AG20443 (cell line): ENCODE results near the gene CCDC78.
"Not testable (repeated sequence)": the region's sequence is repeated elsewhere in the genome, so short reads cannot be mapped to it uniquely, and the experiment has no call there.

Source experiments
- DNase-seq: peaks from one replicate; pipeline ENCODE4 v3.0.0; 2012; ENCODE audit warnings: low spot score, mixed read lengths

Gene CCDC78

DNA sequence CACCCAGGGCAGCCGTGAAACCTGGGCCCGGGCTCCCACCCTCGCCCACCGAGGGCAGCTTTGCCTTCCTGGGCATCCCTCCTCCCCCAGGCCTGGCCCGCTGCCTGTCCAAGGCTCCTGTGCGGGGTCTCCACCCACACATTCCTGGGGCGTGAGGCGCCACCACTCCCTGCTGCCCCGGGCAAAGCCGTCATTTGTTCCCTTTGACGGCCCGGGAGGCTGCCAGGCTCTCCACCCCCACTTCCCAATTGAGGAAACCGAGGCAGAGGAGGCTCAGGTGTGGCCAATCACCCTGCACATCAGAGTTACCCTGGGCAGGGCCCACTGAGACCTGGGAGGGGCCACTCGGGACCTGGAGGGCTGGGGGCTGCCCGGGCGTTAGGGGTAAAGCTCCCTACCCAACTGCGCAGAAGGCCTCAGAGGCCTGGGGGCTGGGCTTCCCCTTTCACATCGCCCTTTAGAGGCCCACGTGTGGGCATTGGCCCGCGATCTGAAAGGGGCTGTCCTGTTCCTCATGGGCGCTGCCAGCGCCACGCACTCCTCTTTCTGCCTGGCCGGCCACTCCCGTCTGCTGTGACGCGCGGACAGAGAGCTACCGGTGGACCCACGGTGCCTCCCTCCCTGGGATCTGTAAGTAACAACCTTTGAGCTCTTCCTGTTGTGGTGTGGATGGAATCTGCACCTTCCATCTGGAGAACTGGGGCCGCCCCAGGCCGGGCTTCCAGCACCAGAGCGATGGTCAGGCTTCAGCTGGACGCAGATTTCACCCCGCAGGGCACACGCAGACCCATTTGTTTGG lies 34.5 kb upstream of the CCDC78 start, which contains the start of gene MSLN:
MSLN (plus strand) TSS at position 190 of the 799 bp plus-strand sequence. CDS start 1,947 bp downstream, outside the sequence.
- DNase-seq = peak; percentile 59

GRCh38 chr16:760065-760464 lies 33.8 kb upstream of the CCDC78 start:
- DNase-seq = no peak

- DNase-seq = no peak
Measured at GRCh38 chr16:759110-759910, 33.1 kb upstream of the CCDC78 start.

DNA sequence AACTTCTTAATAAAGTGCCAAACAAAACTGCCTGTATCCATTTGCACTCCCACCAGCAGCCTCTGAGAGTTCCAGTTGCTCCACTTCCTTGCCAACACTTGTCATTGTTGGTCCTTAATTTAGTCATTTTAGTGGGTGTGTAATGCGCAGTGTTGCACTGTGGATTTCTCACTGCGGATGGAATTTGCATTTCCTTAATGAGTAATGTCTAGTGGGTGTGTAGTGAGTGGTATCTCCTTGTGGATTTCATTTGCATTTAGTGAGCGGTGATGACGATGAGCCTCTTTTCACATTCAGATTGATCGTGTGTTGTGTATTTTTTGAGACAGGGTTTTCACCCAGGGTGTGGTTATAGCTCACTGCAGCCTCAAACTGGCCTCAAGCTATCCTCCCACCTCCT lies 30.2 kb upstream of the CCDC78 start:
- no peak for DNase-seq

DNA sequence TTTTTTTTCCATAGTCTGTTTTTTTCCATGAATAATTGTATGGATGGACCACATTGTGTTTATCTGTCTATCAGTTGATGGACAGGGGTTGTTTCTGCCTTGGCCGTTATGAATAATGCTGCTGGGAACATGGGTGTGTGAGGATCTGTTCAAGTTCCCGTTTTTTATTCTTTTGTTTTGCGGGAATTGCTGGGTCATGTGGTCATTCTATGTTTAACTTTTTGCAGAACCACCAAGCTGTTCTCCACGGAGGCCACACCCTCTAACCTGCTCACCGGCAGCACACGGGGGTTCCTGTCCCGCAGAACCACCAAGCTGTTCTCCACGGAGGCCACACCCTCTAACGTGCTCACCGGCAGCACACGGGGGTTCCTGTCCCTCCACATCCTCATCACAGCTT lies 28.4 kb upstream of the CCDC78 start:
- no peak for DNase-seq

DNA sequence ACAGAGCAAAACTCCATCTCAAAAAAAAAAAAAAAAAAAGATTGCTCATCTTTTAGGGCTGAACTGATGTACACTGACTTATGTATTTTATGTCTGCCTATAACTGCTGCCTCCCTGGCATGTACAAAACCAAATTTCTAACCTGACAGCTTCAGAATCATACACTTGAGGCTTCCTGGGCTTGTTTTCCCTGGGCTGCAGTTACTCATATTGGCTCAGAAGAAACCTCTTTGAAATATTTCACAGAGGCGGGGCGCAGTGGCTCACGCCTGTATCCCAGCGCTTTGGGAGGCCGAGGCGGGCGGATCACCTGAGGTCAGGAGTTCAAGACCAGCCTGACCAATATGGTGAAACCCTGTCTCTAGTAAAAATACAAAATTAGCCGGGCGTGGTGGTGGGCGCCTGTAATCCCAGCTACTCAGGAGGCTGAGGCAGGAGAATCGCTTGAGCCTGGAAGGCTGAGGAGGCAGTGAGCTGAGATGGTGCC lies 27.9 kb upstream of the CCDC78 start:
- DNase-seq = not testable (repeated sequence)

DNA sequence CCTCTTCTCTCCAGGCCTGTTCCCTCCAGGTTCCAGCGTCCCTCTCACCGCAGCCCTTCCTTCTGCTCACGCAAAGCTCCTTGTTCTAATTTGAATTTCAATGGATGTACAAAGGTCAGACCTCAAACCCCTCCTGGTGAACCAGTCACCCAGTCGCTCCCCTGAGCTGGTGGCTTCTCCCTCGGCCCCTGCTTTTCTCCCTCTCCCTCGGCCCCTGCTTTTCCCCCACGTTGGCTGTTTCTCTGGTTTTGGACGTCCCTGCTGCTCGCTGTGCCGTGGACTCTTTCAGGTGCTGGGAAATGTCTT lies 25.7 kb upstream of the CCDC78 start:
- no peak for DNase-seq

- no peak for DNase-seq
Measured at GRCh38 chr16:751152-752006, 25.1 kb upstream of the CCDC78 start.

DNA sequence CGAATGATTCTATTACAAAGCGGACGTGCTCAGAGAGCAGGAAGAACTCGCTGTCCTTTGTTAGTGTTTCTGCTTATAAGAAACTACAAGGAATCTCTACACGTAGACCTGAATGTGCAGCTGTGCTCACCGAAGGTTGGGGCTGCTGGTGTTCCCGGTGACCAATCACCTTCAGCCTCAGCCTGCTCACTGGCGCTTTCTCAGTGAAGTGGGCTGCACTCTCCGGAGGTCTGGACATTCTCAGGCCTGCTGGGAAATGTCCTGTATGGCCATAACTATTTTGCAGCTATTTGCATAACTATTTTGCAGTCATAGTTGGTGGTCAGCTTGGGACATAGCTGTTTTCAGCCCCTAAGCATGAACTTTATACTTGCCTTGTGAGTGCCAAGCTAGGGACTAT lies 24.2 kb upstream of the CCDC78 start:
- DNase-seq = no peak

GRCh38 chr16:749010-749409 lies 22.8 kb upstream of the CCDC78 start:
- peak; percentile 87 for DNase-seq

DNA sequence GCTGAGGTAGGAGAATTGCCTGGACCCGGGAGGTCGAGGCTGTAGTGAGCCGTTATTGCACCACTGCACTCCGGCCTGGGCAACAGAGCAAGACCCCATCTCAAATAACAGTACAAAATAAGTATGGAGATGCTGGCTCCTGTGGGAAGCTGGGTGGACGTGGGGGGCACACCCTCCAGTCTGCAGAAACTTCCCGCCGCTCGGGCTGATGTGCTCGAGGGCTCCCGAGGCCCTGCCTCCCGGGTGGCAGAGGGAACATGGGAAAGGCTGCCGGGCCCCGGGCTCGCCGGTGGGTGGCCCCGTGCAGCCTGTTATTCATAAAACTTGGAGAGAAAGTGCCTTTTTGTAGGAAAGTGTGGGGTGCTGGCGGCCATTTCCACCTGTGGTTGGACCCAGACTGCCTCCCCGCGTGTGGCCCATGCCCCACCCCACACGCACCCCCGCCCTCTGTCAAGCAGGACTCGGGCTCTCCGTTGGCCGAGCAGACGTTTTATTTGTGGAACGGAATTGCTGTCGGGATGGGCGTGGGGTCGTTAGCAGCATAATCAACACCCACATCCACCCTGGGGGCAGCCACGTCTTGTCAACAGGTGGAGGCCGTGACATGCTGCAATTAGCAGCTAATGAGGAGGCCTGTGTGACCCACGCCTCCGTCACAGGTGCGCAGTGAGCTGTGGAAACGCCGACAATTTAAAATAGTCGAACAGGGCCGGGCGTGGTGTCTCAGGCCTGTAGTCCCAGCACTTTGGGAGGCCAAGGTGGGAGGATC lies 21.9 kb upstream of the CCDC78 start:
- DNase-seq = no peak

GRCh38 chr16:746637-747036 lies 20.4 kb upstream of the CCDC78 start:
- no peak for DNase-seq

GRCh38 chr16:745739-746138 lies 19.5 kb upstream of the CCDC78 start:
- DNase-seq = no peak

GRCh38 chr16:743794-744500 lies 17.7 kb upstream of the CCDC78 start:
- no peak for DNase-seq

DNA sequence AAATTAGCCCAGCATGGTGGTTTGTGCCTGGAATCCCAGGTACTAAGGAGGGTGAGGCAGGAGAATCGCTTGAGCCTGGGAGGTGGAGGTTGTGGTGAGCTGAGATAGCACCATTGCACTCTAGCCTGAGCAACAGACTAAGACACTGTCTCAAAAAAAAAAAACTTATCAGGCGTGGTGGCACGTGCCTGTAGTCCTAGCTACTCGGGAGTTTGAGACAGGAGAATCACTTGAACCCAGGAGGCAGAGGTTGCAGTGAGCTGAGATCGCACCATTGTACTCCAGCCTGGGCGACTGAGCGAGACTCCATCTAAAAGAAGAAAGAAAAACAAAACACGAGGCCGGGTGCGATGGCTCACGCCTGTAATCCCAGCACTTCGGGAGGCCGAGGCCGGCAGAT lies 16.7 kb upstream of the CCDC78 start:
- not testable (repeated sequence) for DNase-seq

DNA sequence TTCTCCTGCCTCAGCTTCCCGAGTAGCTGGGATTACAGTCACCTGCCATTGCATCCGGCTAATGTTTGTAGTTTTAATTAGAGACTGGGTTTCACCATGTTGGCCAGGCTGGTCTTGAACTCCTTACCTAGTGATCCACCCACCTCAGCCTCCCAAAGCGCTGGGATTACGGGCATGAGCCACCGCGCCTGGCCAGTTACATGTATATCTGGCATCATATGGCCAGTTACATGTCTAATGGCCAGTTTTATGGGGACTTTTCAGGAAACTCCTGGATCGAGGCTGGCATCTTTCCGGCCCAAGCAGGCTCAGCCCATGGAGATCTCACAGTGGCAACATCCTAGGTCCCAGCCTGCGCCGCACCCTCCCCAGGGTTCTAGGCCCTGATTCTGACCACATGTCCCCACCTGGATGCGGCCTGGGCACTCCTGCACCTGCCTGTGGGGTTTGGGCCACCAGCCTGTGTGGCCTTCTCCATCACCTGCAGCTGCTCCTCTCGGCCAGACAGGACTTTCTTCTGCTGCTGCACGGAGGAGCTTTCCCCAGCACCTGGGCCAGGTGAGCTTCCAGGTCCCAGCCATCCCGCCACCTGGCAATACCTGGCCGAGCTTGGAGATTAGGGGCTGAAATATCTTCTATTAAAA lies 15.9 kb upstream of the CCDC78 start:
- DNase-seq = no peak

GRCh38 chr16:740764-741505 lies 14.7 kb upstream of the CCDC78 start, which contains the start of gene CIAO3:
TSS of gene CIAO3 (minus strand) at chr16:740997. CDS start at chr16:740985, 12 bp downstream.
- DNase-seq = peak; percentile 99

GRCh38 chr16:740459-740763 lies 14.2 kb upstream of the CCDC78 start:
- no peak for DNase-seq

GRCh38 chr16:739560-740458 lies 13.6 kb upstream of the CCDC78 start:
- DNase-seq = no peak
